CD4-positive, alpha-beta T cell treated with Interleukin-15 for 1 hour (primary cell): ENCODE data around the gene ZMYM5.
A peak's percentile ranks its signal among the peaks of the same experiment; 100 is the strongest.
"Not testable (repeated sequence)": the region's sequence is repeated elsewhere in the genome, so short reads cannot be mapped to it uniquely, and the experiment has no call there.

Experiments used
- DNase-seq: peaks from one replicate; pipeline ENCODE4 v3.0.0-alpha.2; 2020

The ZMYM5 gene

GRCh38 chr13:19863323-19864023, at the start of gene ZMYM5:
Gene ZMYM5 (minus strand): TSS chr13:19863649. CDS start chr13:19852180, 11,469 bp downstream.
- peak; percentile 97 for DNase-seq

- DNase-seq = no peak
Measured at GRCh38 chr13:19910336-19911072, 47.1 kb upstream of the ZMYM5 start.

GRCh38 chr13:19908350-19908986, 45.0 kb upstream of the ZMYM5 start:
- DNase-seq = no peak

- not testable (repeated sequence) for DNase-seq
Measured at GRCh38 chr13:19905487-19906195, 42.2 kb upstream of the ZMYM5 start.

- DNase-seq = no peak
Measured at GRCh38 chr13:19890030-19890429, 26.6 kb upstream of the ZMYM5 start.

GRCh38 chr13:19888799-19889198, 25.4 kb upstream of the ZMYM5 start:
- DNase-seq = no peak

GRCh38 chr13:19882231-19882630, 18.8 kb upstream of the ZMYM5 start:
- DNase-seq = no peak

GRCh38 chr13:19881641-19882040, 18.2 kb upstream of the ZMYM5 start:
- no peak for DNase-seq

- DNase-seq = peak; percentile 74
Measured at GRCh38 chr13:19864746-19865309, 1.4 kb upstream of the ZMYM5 start.

GRCh38 chr13:19864024-19864745, 736 bp upstream of the ZMYM5 start:
- peak; percentile 64 for DNase-seq

- peak; percentile 43 for DNase-seq
Measured at GRCh38 chr13:19862481-19863313, 752 bp downstream of the ZMYM5 start.

- DNase-seq = no peak
Measured at GRCh38 chr13:19861762-19862161, 1.7 kb downstream of the ZMYM5 start.

- no peak for DNase-seq
Measured at GRCh38 chr13:19860884-19861655, 2.4 kb downstream of the ZMYM5 start.

GRCh38 chr13:19857637-19858036, 5.8 kb downstream of the ZMYM5 start:
- not testable (repeated sequence) for DNase-seq

- no peak for DNase-seq
Measured at GRCh38 chr13:19852766-19853165, 10.7 kb downstream of the ZMYM5 start.

GRCh38 chr13:19845758-19846157, 17.7 kb downstream of the ZMYM5 start:
- no peak for DNase-seq

GRCh38 chr13:19838865-19839275, 24.6 kb downstream of the ZMYM5 start:
- DNase-seq = no peak

- no peak for DNase-seq
Measured at GRCh38 chr13:19836472-19836871, 27.0 kb downstream of the ZMYM5 start.

- DNase-seq = no peak
Measured at GRCh38 chr13:19834704-19835103, 28.7 kb downstream of the ZMYM5 start.

GRCh38 chr13:19822673-19823072, 40.8 kb downstream of the ZMYM5 start:
- no peak for DNase-seq
